MCF 10A (cell line): ENCODE data around the gene COPG2. TPM values are rescaled to one million over a fixed set of nuclear protein-coding genes. Genes with fewer than 3 reads are reported as not detected.

ENCODE experiments used
- BruUV-seq: library from RNA; stranded (reverse); fragments of 400-500 nt; replicated peaks from 2 replicates; lab custom pipeline; 2021; lab: Mats Ljungman, UMichigan
- CTCF ChIA-PET: fragments of 300-600 bp; sonication (Branson Sonifier 250); formaldehyde crosslinking; extraction: SDS; loops from one replicate; lab custom pipeline; 2021; ENCODE audit warnings: antibody characterized with exemption, inconsistent platforms; lab: Yijun Ruan, JAX
- POLR2A ChIA-PET: fragments of 300-600, 350-650 bp; sonication (Branson Sonifier 250); formaldehyde crosslinking; extraction: SDS; loops from one replicate; lab custom pipeline; 2020; ENCODE audit warnings: antibody characterized with exemption, inconsistent platforms; lab: Yijun Ruan, JAX
- DNase-seq: peaks from one replicate; pipeline ENCODE4 v3.0.0-alpha.2; 2018; ENCODE audit not compliant: unreplicated experiment
- H3K27ac Mint-ChIP-seq: one replicate; pipeline ENCODE4 v1.8.0; 2022; ENCODE audit warnings: mild to moderate bottlenecking, low read depth, mixed read lengths; ENCODE audit not compliant: unreplicated experiment
- H3K27me3 Mint-ChIP-seq: one replicate; pipeline ENCODE4 v1.8.0; 2022; ENCODE audit warnings: mixed read lengths; ENCODE audit not compliant: insufficient read depth, unreplicated experiment
- H3K36me3 Mint-ChIP-seq: one replicate; pipeline ENCODE4 v1.8.0; 2022; ENCODE audit warnings: mild to moderate bottlenecking, moderate library complexity, mixed read lengths; ENCODE audit not compliant: insufficient read depth, unreplicated experiment
- H3K4me1 Mint-ChIP-seq: one replicate; pipeline ENCODE4 v1.8.0; 2022; ENCODE audit warnings: mixed read lengths; ENCODE audit not compliant: insufficient read depth, unreplicated experiment
- H3K4me3 Mint-ChIP-seq: one replicate; pipeline ENCODE4 v1.8.0; 2022; ENCODE audit warnings: mild to moderate bottlenecking, moderate library complexity, mixed read lengths; ENCODE audit not compliant: unreplicated experiment
- H3K9me3 Mint-ChIP-seq: one replicate; pipeline ENCODE4 v1.8.0; 2022; ENCODE audit warnings: mixed read lengths; ENCODE audit not compliant: unreplicated experiment
- CTCF ChIP-seq: fragments of 200-600 bp; IDR thresholded peaks from one replicate; pipeline ENCODE4 v1.8.0; 2022; ENCODE audit warnings: antibody characterized with exemption, mild to moderate bottlenecking; ENCODE audit not compliant: unreplicated experiment
- intact Hi-C: fragments of 100-400 bp; cut with micrococcal nuclease; formaldehyde crosslinking; loops from 2 replicates; pipeline ENCODE4 v1.14.1; 2022
- total RNA-seq: library from RNA; stranded (reverse); gene quantifications from 2 replicates; pipeline ENCODE4 v1.2.3, GENCODE V29; 2022

The COPG2 gene
- total RNA-seq, 1 experiment from 2014 or later = 24.7 TPM

- ChIA-PET CTCF (no interaction called here), POLR2A (no interaction called here)
- Mint-ChIP-seq H3K27me3 (no peaks in the 10 kb centered on the region), H3K4me1 (peaks cover 19% of the 10 kb centered on the region), H3K36me3 (peaks cover 18% of the 10 kb centered on the region), H3K4me3 (peak overlapping the region; percentile 54), H3K9me3 (no peaks in the 10 kb centered on the region), H3K27ac (no peak overlapping the region)
- TF ChIP-seq CTCF = no peak
- intact Hi-C loops = no loop called here
- no TSS peak for BruUV-seq
- no peak for DNase-seq
These were observed 177.4 kb downstream of the COPG2 start for GRCh38 chr7:130490888-130491804.

GRCh38 chr7:130490311-130490791 lies 178.2 kb downstream of the COPG2 start:
- Mint-ChIP-seq H3K4me3 (no peak overlapping the region), H3K27ac (no peak overlapping the region), H3K9me3 (peaks cover 5% of the 10 kb centered on the region), H3K36me3 (peaks cover 18% of the 10 kb centered on the region), H3K4me1 (peaks cover 25% of the 10 kb centered on the region), H3K27me3 (no peaks in the 10 kb centered on the region)
- ChIA-PET POLR2A (no interaction called here), CTCF (no interaction called here)
- no peak for DNase-seq
- intact Hi-C loops = no loop called here
- BruUV-seq = no TSS peak
- TF ChIP-seq CTCF = no peak

GRCh38 chr7:130489140-130489983 lies 179.2 kb downstream of the COPG2 start:
- no TSS peak for BruUV-seq
- no peak for DNase-seq
- no peak for TF ChIP-seq CTCF
- Mint-ChIP-seq H3K4me3 (no peak overlapping the region), H3K4me1 (peaks cover 33% of the 10 kb centered on the region), H3K27ac (no peak overlapping the region), H3K9me3 (peaks cover 10% of the 10 kb centered on the region), H3K36me3 (peaks cover 9% of the 10 kb centered on the region), H3K27me3 (no peaks in the 10 kb centered on the region)
- intact Hi-C loops = loop anchor here (10.0 kb wide), 1 partner anchor 415 kb away; the partner anchor contains the start of gene KLHDC10
- POLR2A ChIA-PET = interaction anchor here (0.7 to 1.5 kb wide), 2 partner anchors 10 to 16 kb away, joined by 3 read pairs; no protein-coding TSS in a partner anchor
- CTCF ChIA-PET = interaction anchor here (0.7 to 0.8 kb wide), 2 partner anchors 15 to 291 kb away, joined by 3 read pairs; no protein-coding TSS in a partner anchor
